ENCODE results near the gene CENPVL2. TPM values are rescaled to one million over a fixed set of nuclear protein-coding genes. Genes with fewer than 3 reads are reported as not detected.

Gene CENPVL2
- 2.5 TPM for total RNA-seq

DNA sequence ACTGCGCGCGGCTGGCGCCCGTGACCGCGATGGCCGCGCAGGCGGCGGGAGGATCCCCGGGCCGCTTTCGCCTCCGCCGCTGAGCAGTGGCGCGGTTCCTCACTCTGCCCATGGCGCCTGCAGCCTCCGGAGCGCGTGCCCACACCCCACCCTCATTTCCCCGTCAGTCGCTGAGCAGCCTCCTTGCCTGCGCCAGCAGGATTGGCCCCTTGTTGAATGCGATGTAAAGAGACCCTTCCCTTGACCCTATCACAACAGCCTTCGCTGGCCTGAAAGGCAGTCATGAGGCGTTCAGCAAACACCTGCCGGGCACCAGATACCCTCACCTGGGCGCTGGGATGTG is at the start of gene CENPVL2:
Gene CENPVL2 (minus strand): TSS at position 112 of the 343 bp plus-strand sequence. CDS start 0 bp downstream, at position 112.

DNA sequence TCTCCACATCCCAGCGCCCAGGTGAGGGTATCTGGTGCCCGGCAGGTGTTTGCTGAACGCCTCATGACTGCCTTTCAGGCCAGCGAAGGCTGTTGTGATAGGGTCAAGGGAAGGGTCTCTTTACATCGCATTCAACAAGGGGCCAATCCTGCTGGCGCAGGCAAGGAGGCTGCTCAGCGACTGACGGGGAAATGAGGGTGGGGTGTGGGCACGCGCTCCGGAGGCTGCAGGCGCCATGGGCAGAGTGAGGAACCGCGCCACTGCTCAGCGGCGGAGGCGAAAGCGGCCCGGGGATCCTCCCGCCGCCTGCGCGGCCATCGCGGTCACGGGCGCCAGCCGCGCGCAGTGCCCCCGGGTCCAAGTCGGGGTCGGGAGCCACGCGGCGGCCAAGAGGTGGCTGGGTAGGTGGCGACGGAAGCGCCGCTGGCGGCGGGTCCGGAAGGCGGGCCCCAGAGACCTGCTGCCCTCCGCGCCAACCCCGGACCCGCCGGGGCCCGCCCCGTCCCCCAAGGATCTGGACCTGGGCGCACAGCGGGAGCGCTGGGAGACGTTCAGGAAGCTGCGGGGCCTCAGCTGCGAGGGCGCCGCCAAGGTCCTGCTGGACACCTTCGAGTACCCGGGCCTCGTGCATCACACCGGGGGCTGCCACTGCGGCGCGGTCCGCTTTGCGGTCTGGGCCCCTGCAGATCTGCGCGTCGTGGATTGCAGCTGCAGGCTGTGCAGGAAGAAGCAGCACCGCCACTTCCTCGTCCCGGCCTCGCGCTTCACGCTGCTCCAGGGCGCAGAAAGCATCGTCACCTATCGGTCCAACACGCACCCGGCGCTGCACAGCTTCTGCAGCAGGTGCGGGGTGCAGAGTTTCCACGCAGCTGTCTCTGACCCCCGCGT is 27.9 kb upstream of the CENPVL2 start, which contains the start of gene CENPVL1:
Gene CENPVL1 (plus strand): TSS at position 236 of the 888 bp plus-strand sequence. CDS start 0 bp downstream, at position 236.

Other genes with a start within 250 kb of the CENPVL2 start
- gene NUDT11, start 186.2 kb downstream of the CENPVL2 start, total RNA-seq: 65.1 TPM
- 1.3 TPM for gene CENPVL3, start 63.9 kb downstream of the CENPVL2 start, total RNA-seq
- 2.5 TPM for gene CENPVL1, start 27.7 kb upstream of the CENPVL2 start, total RNA-seq
- 16.3 TPM for gene GSPT2, start 60.6 kb upstream of the CENPVL2 start, total RNA-seq
- gene MAGED1, start 210.8 kb upstream of the CENPVL2 start, total RNA-seq: 107 TPM

Measured in parietal lobe (tissue), 1 donor.